Measurements from ENCODE around the gene MIEF1.

DNA sequence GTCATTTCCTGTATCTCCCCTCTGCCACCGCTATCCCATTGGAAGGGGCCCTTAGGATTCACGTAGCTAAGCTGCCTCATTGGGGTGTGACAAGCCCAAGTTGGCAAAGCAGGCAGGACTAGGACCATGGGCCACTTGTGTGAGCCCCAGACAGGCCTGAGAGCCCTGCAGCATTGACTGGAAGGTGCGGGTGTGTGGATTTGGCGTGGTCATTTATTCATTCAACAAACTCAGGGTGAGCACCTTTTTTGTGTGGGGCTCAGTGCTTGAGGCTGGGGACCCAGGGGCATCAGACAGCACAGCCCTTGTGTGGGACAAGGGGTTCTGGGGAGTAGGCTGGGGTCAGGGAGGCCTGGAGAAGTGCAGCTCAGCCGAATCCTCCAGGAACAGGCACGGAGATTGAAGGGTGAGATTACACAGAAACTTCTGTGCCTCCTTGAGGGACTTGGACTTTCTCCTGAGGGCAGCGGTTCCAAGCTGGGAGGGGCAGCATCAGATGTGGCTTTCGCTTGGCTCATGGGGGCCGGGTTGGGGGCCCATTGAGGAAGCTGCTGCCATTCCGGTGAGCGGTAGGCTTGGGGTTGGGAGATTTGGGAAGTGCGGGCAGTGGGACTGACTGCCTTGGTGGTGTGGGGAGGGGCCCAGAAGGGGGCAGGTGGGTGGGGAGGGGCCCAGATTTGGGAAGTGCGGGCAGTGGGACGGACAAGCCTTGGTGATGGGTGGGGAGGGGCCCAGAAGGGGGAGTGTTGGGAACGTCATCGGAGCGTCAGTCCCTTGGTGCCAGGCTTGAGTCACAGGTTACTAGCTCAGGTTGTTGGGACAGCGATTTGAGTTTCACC is 33.4 kb upstream of the MIEF1 start:
- TF ChIP-seq, protein P1, sequence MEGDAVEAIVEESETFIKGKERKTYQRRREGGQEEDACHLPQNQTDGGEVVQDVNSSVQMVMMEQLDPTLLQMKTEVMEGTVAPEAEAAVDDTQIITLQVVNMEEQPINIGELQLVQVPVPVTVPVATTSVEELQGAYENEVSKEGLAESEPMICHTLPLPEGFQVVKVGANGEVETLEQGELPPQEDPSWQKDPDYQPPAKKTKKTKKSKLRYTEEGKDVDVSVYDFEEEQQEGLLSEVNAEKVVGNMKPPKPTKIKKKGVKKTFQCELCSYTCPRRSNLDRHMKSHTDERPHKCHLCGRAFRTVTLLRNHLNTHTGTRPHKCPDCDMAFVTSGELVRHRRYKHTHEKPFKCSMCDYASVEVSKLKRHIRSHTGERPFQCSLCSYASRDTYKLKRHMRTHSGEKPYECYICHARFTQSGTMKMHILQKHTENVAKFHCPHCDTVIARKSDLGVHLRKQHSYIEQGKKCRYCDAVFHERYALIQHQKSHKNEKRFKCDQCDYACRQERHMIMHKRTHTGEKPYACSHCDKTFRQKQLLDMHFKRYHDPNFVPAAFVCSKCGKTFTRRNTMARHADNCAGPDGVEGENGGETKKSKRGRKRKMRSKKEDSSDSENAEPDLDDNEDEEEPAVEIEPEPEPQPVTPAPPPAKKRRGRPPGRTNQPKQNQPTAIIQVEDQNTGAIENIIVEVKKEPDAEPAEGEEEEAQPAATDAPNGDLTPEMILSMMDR (IDR thresholded peaks at IDR 0.05): no peak
- no peak for TF ChIP-seq POLR2A (IDR thresholded peaks at IDR 0.05)
